ENCODE results near the gene OPTC. TPM values are rescaled to one million over a fixed set of nuclear protein-coding genes. Genes with fewer than 3 reads are reported as not detected.

The OPTC gene
- total RNA-seq, 8 experiments from 2014 or later, result 0.19 TPM; not detected in 7

GRCh38 chr1:203549309-203549708 is 55.4 kb downstream of the OPTC start:
- ATAC-seq (replicated peaks in 6 of 8), result peak in 1 of 8 experiments; percentile 37
- in situ Hi-C loops (cut with MboI; ENCODE audit: low pct_unique_long_range_greater_than_20kb in 2 of 9, low sequenced_read_pairs in 9 of 9, unreplicated experiment in 9 of 9), result no loop called here
- WGBS, 10 experiments, result 70 to 100% (median 100%) methylated on average over 1 to 2 of the region's 2 CpGs; no CpG with 5 or more reads in 5 of the 10 experiments
- Histone ChIP-seq H3K27ac (no peak overlapping the region), H3K4me3 (no peak overlapping the region), H3K4me1 (replicated peaks in 1 of 2) (peaks cover 38 to 51% of the 10 kb centered on the region in 2 donors)

- no peak overlapping the region for H3K4me3 ChIP-seq
- peaks cover 51 to 59% of the 10 kb centered on the region in 2 donors for H3K4me1 ChIP-seq (replicated peaks in 1 of 2)
- ATAC-seq (replicated peaks in 6 of 8), result peak in 2 of 8 experiments; percentile 29 to 38
- in situ Hi-C loops (cut with MboI; ENCODE audit: low pct_unique_long_range_greater_than_20kb in 2 of 9, low sequenced_read_pairs in 9 of 9, unreplicated experiment in 9 of 9), result no loop called here
- no peak overlapping the region for H3K27ac ChIP-seq
- 11 to 100% (median 96%) methylated on average over 1 of the region's 1 CpG; no CpG with 5 or more reads in 2 of the 10 experiments for WGBS, 10 experiments
Measured at GRCh38 chr1:203550846-203551245, 56.9 kb downstream of the OPTC start.

DNA sequence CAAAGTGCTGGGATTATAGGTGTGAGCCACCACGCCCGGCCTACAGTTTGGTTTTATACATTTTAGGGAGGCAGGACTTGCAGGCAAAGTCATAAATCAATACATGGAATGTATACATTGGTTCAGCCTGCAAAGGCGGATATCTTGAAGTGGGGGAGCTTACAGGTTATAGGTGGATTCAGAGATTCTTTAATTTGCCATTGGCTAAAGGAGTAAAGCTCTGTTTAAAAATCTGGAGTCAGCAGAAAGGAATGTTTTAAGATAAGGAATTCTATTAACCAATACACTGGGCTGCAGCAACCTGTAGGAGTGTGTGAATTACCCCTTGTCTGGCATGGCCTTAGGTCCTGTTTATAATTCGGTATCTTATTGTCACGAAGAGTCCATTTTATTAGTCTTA is 57.6 kb downstream of the OPTC start:
- Histone ChIP-seq H3K4me3 (no peak overlapping the region), H3K4me1 (replicated peaks in 1 of 2) (peaks cover 58 to 61% of the 10 kb centered on the region in 2 donors), H3K27ac (no peak overlapping the region)
- no peak for ATAC-seq (replicated peaks in 6 of 8)
- in situ Hi-C loops (cut with MboI; ENCODE audit: low pct_unique_long_range_greater_than_20kb in 2 of 9, low sequenced_read_pairs in 9 of 9, unreplicated experiment in 9 of 9), result no loop called here
- WGBS, 10 experiments, result 80 to 100% (median 93%) methylated on average over 1 to 5 of the region's 5 CpGs; no CpG with 5 or more reads in 1 of the 10 experiments

GRCh38 chr1:203553496-203553895 is 59.5 kb downstream of the OPTC start:
- WGBS, 10 experiments, result 72 to 100% (median 88%) methylated on average over 1 to 4 of the region's 4 CpGs; no CpG with 5 or more reads in 2 of the 10 experiments
- no peak overlapping the region for H3K4me3 ChIP-seq
- H3K27ac ChIP-seq, result peak overlapping the region in 1 of 2 donors; percentile 82
- in situ Hi-C loops (cut with MboI; ENCODE audit: low pct_unique_long_range_greater_than_20kb in 2 of 9, low sequenced_read_pairs in 9 of 9, unreplicated experiment in 9 of 9), result no loop called here
- ATAC-seq (replicated peaks in 6 of 8), result no peak
- peaks cover 71 to 73% of the 10 kb centered on the region in 2 donors for H3K4me1 ChIP-seq (replicated peaks in 1 of 2)

- Histone ChIP-seq H3K27ac (peak overlapping the region; percentile 0 to 82), H3K4me1 (replicated peaks in 1 of 2) (peaks cover 71 to 73% of the 10 kb centered on the region in 2 donors), H3K4me3 (no peak overlapping the region)
- ATAC-seq (replicated peaks in 6 of 8), result no peak
- WGBS, 10 experiments, result 83 to 100% (median 94%) methylated on average over 1 to 3 of the region's 3 CpGs; no CpG with 5 or more reads in 3 of the 10 experiments
- in situ Hi-C loops (cut with MboI; ENCODE audit: low pct_unique_long_range_greater_than_20kb in 2 of 9, low sequenced_read_pairs in 9 of 9, unreplicated experiment in 9 of 9), result no loop called here
Measured at GRCh38 chr1:203554071-203554470, 60.1 kb downstream of the OPTC start.

GRCh38 chr1:203555076-203555475 is 61.1 kb downstream of the OPTC start:
- Histone ChIP-seq H3K27ac (peak overlapping the region; percentile 77 to 82), H3K4me3 (no peak overlapping the region), H3K4me1 (replicated peaks in 1 of 2) (peaks cover 74% of the 10 kb centered on the region in 2 donors)
- 19 to 90% (median 74%) methylated on average over 1 to 8 of the region's 8 CpGs; no CpG with 5 or more reads in 2 of the 10 experiments for WGBS, 10 experiments
- in situ Hi-C loops (cut with MboI; ENCODE audit: low pct_unique_long_range_greater_than_20kb in 2 of 9, low sequenced_read_pairs in 9 of 9, unreplicated experiment in 9 of 9), result no loop called here
- ATAC-seq (replicated peaks in 6 of 8), result no peak

- WGBS, 10 experiments, result 30 to 80% (median 56%) methylated on average over 1 to 5 of the region's 7 CpGs; no CpG with 5 or more reads in 4 of the 10 experiments
- in situ Hi-C loops (cut with MboI; ENCODE audit: low pct_unique_long_range_greater_than_20kb in 2 of 9, low sequenced_read_pairs in 9 of 9, unreplicated experiment in 9 of 9), result no loop called here
- peaks cover 74% of the 10 kb centered on the region in 2 donors for H3K4me1 ChIP-seq (replicated peaks in 1 of 2)
- H3K4me3 ChIP-seq, result no peak overlapping the region
- ATAC-seq (replicated peaks in 6 of 8), result peak in 5 of 8 experiments; percentile 5 to 53 (median 49)
- H3K27ac ChIP-seq, result peak overlapping the region; percentile 77 to 82
Measured at GRCh38 chr1:203555511-203556046, 61.6 kb downstream of the OPTC start.

DNA sequence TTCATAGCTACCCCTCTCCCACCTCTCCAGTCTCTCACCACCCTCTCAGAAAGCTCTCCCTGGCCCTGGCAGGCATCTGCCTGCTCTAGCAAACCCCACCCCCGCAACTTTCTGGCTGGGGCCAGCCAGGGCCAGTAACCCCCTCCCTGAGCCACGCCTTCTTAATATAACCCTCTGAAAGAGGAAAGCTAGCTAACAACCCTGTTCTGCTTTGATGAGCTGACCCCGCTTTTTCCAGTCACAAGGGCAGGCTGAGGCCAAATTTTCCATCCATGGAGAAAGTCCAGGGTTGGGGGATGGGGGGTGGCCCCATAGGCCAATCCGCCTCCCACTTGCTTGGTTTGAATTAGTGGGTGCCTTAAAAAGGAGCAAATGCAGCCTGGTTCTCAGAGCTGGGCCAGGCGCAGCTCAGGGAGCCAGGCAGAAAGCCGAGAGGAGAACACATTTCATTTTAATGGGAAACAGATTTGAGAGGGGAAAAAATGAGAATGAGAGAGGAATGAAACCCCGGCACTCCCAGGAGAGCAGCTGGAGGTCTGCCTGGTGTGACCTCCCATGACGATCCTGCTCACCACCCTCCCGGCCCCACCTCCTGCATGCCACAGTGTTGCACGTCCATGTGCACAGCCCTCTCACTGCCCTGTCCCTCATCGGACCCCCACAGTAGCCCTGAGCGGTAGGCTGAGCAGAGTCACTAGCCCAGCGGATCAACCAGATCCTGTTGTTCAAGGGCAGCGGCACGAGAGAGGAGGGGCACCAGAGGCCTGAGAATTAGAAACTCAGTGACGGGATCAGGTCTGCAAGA is 62.3 kb downstream of the OPTC start:
- in situ Hi-C loops (cut with MboI; ENCODE audit: low pct_unique_long_range_greater_than_20kb in 2 of 9, low sequenced_read_pairs in 9 of 9, unreplicated experiment in 9 of 9), result no loop called here
- H3K27ac ChIP-seq, result peak overlapping the region; percentile 77 to 82

GRCh38 chr1:203557390-203557789 is 63.4 kb downstream of the OPTC start:
- H3K4me3 ChIP-seq, result no peak overlapping the region
- peaks cover 73 to 74% of the 10 kb centered on the region in 2 donors for H3K4me1 ChIP-seq (replicated peaks in 1 of 2)
- in situ Hi-C loops (cut with MboI; ENCODE audit: low pct_unique_long_range_greater_than_20kb in 2 of 9, low sequenced_read_pairs in 9 of 9, unreplicated experiment in 9 of 9), result no loop called here
- 5 to 100% (median 80%) methylated on average over 1 to 7 of the region's 7 CpGs; no CpG with 5 or more reads in 1 of the 10 experiments for WGBS, 10 experiments
- H3K27ac ChIP-seq, result peak overlapping the region; percentile 77 to 82
- no peak for ATAC-seq (replicated peaks in 6 of 8)

More for the DNA sequence above, 62.3 kb downstream of the OPTC start:
- H3K4me3 ChIP-seq, result no peak overlapping the region
- H3K4me1 ChIP-seq (replicated peaks in 1 of 2), result peaks cover 74% of the 10 kb centered on the region in 2 donors
- 2 to 19% (median 10%) methylated on average over 2 to 10 of the region's 16 CpGs; no CpG with 5 or more reads in 4 of the 10 experiments for WGBS, 10 experiments
- peak; percentile 63 to 90 (median 76) for ATAC-seq (replicated peaks in 6 of 8)

DNA sequence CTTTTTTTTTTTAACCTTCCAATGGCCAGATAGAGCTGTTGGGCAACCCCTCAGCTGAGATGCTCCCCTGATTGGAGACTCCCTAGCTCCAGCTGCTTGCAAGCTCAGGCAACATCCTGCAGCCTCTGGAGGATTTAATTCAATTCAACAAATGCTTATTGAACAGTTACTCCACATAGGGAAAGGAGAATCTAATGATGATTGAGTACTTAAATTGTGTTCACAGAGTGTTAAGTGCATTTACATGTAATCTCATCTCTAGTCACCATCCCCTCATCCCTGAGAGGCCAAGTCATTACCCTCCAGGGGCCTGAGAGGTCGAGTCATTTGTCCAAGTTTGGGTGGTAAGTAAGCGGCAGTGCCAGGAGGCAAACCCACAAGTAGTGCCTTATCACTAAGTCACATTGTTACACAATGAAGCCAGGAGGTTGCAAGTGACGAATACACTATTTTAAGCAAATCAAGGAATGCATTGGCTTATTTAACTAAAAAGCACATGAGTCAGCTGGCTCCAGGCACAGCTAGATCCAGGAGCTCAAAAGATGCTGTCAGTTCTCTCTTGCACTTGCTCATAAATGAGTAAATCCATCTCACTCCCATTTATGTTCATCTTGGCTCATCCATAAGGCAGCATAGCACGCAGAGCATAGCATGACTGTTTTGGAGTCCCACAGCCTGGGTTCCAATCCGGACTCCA is 64.3 kb downstream of the OPTC start:
- Histone ChIP-seq H3K27ac (peak overlapping the region; percentile 77 to 82), H3K4me3 (no peak overlapping the region)
- in situ Hi-C loops (cut with MboI; ENCODE audit: low pct_unique_long_range_greater_than_20kb in 2 of 9, low sequenced_read_pairs in 9 of 9, unreplicated experiment in 9 of 9), result no loop called here

More for the DNA sequence above, 64.3 kb downstream of the OPTC start:
- ATAC-seq (replicated peaks in 6 of 8), result peak; percentile 2 to 41 (median 18)
- H3K4me1 ChIP-seq (replicated peaks in 1 of 2), result peaks cover 65 to 66% of the 10 kb centered on the region in 2 donors
- WGBS, 10 experiments, result 0 to 92% (median 74%) methylated on average over 1 to 5 of the region's 5 CpGs

Measured in motor neuron (in vitro differentiated cells).